ENCODE measurements around the gene TMTC2.
"Not testable (repeated sequence)": the region's sequence is repeated elsewhere in the genome, so short reads cannot be mapped to it uniquely, and the experiment has no call there.

TMTC2 gene

GRCh38 chr12:82797480-82797879, 110.8 kb downstream of the TMTC2 start:
- DNase-seq, result no peak

DNA sequence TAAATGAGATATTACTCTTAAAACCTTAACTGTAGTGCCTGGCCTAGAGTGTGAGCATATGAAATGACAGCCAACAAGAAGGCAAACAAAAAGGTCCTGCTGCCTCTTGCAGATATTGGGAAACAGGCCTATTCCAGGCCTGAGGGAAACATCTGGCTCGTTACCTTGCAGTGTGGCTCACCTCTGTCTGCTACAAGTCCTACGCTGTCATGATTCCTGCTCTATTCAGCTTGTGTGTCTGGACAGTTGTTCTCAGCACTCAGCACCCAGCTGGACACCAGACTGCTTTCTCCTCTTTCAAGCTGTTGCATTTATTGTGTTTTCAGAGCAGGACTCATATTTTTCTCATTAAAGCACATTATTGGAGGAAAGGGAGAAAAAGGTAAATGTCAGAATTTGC, 113.5 kb downstream of the TMTC2 start:
- no peak for DNase-seq

- no peak for DNase-seq
Observed at GRCh38 chr12:82801951-82802610, 115.4 kb downstream of the TMTC2 start.

- DNase-seq, result no peak
Observed at GRCh38 chr12:82803201-82803600, 116.5 kb downstream of the TMTC2 start.

DNA sequence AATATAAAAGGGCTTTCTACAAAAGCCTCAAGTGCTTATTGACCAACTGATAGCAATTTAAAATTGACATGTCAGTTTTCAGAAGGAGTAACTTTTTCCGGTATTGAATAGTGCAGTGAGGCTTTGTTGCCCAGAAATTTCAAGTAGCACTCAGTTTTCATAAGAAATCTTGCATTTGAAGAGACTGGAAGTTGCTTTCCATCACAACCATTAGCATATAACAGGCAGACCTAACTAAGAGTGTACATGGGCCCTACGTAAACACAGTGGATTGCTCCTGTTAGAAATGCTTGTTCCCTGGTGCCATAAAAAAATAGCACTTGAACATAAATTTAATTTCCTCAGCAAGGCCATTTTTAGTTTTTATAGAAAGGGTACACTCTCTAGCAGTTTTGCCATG, 117.9 kb downstream of the TMTC2 start:
- no peak for DNase-seq

DNA sequence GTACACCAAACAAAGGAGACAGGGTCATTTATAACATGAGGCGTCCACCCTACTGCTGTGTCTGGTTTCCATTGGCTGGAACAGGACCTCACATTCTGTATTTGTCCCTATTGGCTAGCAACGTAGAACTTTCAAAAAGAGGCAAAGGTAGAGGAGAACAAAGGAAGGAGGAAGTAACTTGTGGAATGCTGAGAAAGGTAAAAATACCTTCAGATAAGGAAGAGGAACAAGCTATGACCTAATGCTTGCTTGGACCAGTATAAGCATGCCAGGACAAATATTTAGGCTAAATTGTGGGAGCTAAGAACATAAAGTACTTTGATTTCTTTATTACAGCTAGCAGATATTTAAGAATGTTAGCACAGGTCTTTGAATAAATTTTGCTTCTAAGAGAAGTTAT, 118.3 kb downstream of the TMTC2 start:
- not testable (repeated sequence) for DNase-seq

DNA sequence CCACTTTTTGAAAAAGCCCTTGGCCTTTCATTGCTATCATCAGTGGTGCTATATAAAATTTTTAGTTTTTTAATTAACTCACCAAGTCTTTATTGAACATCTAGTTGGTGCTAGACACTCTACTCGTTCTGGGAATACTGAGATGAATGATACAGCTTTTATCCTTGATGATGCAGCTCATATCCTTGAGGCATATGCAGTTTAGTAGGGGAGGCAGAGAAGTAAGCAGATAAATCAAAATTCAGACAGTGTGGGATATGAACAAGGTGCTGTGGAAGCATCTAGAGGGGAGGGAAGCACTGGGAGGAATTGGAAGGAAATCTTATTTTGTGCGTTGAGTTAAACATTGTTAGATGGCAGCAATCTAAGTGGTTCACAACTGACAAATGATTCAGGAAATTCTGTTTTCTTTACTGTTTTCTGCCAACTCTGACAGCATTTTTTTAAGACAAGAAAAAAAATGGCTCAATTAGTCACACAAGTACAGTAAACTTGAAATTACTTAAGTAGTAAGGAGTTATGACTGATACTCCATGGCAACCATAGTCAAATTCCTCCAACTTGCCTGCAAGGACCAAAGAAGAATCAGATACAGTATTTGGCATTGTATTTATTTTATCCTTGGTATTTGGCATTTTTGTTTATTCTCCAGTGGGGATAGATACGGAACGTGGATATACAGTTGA, 119.2 kb downstream of the TMTC2 start:
- DNase-seq, result no peak

- no peak for DNase-seq
Observed at GRCh38 chr12:82807132-82807737, 120.5 kb downstream of the TMTC2 start.

DNA sequence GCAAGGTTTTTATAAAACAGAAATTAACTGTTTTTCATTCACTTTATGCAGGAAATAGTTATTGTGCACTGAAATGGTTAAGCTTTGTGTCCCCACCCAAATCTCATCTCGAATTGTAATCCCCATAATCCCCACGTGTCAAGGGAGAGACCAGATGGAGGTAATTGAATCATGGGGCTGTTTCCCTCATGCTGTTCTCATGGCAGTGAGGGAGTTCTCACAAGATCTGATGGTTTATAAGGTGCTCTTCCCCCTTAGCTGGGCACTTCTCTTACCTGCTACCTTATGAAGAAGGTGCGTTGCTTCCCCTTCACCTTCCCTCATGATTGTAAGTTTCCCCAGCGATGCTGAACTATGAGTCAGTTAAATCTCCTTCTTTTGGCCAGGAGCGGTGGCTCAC, 123.9 kb downstream of the TMTC2 start:
- no peak for DNase-seq

GRCh38 chr12:82817368-82817767, 130.7 kb downstream of the TMTC2 start:
- DNase-seq, result no peak

- no peak for DNase-seq
Observed at GRCh38 chr12:82818271-82819035, 131.7 kb downstream of the TMTC2 start.

DNA sequence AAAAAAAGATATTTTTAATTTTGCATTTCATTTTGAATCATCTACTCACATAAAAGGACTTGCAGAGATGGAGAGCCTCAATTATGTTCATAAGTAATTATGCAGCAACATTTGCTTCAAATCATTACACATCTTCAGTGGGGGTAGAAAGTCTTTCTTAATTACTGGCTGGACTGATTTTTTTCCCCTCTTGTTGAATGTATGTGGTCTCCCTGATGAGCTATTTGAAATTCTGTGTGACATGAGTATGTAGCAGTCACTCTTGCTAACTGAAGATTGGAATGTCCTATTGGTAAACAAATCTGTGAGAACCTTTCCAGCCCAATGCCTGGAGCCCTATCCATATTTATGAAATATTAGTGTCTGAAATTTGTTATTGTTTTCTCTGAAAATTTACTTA, 139.8 kb downstream of the TMTC2 start:
- DNase-seq, result no peak

DNA sequence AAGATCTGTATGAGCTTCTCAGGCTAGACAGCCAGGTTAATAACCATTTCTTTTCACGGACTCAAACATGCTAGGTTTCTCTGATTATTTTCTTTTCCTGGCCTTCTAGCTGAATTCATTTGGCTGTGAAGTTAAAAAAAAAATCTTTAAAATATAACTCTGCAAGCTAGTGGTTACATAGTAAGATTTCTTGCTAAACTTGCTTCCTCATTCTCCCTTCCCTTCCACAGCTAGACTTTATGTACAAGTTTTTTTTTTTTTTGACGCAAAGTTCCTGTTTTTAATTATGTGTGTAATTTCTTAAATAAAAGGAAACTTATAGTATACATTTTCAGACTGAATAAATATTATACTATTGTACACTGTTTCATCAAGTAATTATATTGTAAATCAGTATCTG, 145.4 kb downstream of the TMTC2 start:
- no peak for DNase-seq

GRCh38 chr12:82832981-82833380, 146.3 kb downstream of the TMTC2 start:
- DNase-seq, result no peak

- no peak for DNase-seq
Observed at GRCh38 chr12:82833481-82833880, 146.8 kb downstream of the TMTC2 start.

GRCh38 chr12:82835217-82835616, 148.5 kb downstream of the TMTC2 start:
- no peak for DNase-seq

GRCh38 chr12:82838131-82838551, 151.4 kb downstream of the TMTC2 start:
- DNase-seq, result no peak

GRCh38 chr12:82838827-82839226, 152.1 kb downstream of the TMTC2 start:
- DNase-seq, result no peak

DNA sequence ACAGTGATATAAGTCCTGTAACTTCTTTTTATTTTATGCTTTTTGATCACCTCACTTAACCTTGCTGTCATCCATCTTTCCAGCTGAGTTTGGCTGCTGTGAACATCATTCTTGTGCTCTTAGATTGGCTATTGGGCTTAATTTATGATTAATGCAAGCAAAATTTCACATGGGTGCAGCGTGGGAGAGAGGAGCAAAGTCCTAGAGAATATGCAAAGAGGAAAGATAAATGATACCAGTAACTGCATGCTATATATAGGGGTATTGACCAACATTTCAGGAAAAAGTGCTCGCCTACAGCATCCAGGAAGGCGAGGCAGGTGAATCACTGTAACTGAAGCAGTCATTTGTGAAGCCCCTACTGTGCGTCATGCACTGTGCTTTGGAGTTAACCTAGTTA, 153.1 kb downstream of the TMTC2 start:
- DNase-seq, result no peak

DNA sequence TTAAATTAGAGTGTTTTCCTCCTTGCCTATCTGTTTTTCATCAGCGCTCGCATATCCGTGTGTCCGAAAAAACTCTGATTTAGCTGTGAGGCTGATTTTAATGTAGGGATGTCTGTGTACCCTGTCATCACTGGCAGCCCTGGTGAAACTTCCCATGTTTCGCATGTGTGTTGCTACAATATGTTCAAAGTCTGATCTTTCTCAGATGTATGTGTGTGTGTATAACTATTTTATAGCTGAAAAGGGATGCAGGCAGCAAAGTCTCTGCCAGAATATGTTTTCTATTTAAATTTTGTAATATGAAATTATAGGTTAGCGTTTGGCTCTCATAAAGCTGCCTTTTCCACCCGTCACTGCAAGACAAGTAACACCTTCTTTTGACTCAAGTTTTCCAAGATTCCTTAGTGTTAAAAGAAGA, 154.8 kb downstream of the TMTC2 start:
- no peak for DNase-seq

GRCh38 chr12:82842480-82842879, 155.8 kb downstream of the TMTC2 start:
- DNase-seq, result no peak

- not testable (repeated sequence) for DNase-seq
Observed at GRCh38 chr12:82845076-82845475, 158.4 kb downstream of the TMTC2 start.

GRCh38 chr12:82848845-82849244, 162.1 kb downstream of the TMTC2 start:
- no peak for DNase-seq

DNA sequence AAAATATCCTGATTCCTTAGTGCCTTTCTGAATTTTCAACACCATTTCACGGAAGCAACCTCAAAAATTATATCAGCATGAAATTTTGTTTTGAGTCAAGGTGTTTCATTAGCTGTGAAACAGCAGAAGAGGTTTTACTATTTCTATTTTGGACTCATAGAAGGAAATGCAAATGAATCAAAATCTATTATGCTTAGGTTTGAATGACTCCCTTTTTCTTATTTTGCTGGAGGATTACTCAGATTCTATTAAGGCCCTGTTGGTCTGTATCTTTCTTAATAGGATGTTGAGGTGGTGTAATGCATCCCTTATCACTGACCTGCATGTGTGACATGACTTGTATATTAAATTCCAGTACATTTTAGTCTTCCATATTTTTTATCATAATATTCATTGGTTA, 165.8 kb downstream of the TMTC2 start:
- DNase-seq, result no peak

Data from CD4-positive, alpha-beta T cell treated with Interferon alpha-2 for 1 hour (primary cell).